Stimulated activated naive B cell treated with anti-CD40 and anti-IgM and Interleukin-4, amounts not matched to agents 10 μg/mL and 1 μg/mL and 100 μg/mL, for 72 hours (primary cell): ENCODE data around the gene CLK2.

Experiments
- ATAC-seq, 2 donors: fragments of 150-1000 bp; cut with Tn5 transposase; replicated peaks; 2 replicates each; pipeline ENCODE4 v1.10.0; 2021; ENCODE audit warnings: moderate library complexity in 1 of 2
- DNase-seq: peaks from one replicate; pipeline ENCODE4 v3.0.0; 2021
- H3K27ac Mint-ChIP-seq: one replicate; pipeline ENCODE4 v1.8.0; 2022; ENCODE audit warnings: mild to moderate bottlenecking, mixed read lengths
- H3K27me3 Mint-ChIP-seq, 2 donors: one replicate each; pipeline ENCODE4 v1.8.0; 2022; ENCODE audit warnings: mixed read lengths in 2 of 2
- H3K36me3 Mint-ChIP-seq, 2 donors: one replicate each; pipeline ENCODE4 v1.8.0; 2022; ENCODE audit warnings: mixed read lengths in 2 of 2, mild to moderate bottlenecking in 1 of 2
- H3K4me1 Mint-ChIP-seq, 2 donors: one replicate each; pipeline ENCODE4 v1.8.0; 2022; ENCODE audit warnings: mixed read lengths in 2 of 2, mild to moderate bottlenecking in 1 of 2
- H3K4me3 Mint-ChIP-seq, 2 donors: one replicate each; pipeline ENCODE4 v1.8.0; 2022; ENCODE audit warnings: mild to moderate bottlenecking in 2 of 2, mixed read lengths in 2 of 2, moderate library complexity in 1 of 2
- H3K9me3 Mint-ChIP-seq, 2 donors: one replicate each; pipeline ENCODE4 v1.8.0; 2022; ENCODE audit warnings: mixed read lengths in 2 of 2, mild to moderate bottlenecking in 1 of 2

CLK2 gene

GRCh38 chr1:155266553-155266952, 6.8 kb downstream of the CLK2 start:
- peak overlapping the region; percentile 3 for H3K27ac Mint-ChIP-seq
- no peak for ATAC-seq
- H3K4me3 Mint-ChIP-seq = no peak overlapping the region
- H3K27me3 Mint-ChIP-seq = no peaks in the 10 kb centered on the region
- H3K9me3 Mint-ChIP-seq = no peaks in the 10 kb centered on the region
- H3K36me3 Mint-ChIP-seq = peaks cover 64 to 75% of the 10 kb centered on the region in 2 donors
- peaks cover 18 to 45% of the 10 kb centered on the region in 2 donors for H3K4me1 Mint-ChIP-seq
- no peak for DNase-seq

DNA sequence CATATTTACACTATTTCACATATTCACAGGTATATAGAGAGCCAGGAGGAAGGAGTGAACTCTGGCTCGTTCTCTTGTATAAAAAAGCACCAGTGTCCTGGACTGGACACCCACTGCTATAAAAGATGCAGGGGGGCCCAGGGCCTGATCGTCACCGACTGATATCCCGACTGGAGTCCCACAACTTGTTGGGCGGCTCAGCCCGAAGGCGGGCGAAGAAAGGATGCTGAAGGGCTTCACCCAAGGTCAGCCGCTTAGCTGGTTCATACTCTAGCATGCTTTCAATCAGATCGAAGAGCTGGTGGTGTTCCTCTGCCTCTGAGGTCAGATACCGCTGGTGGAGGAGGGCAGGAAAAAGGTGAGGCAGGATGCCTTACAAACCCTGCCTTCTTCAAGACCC, 10.2 kb downstream of the CLK2 start:
- no peak overlapping the region for H3K4me3 Mint-ChIP-seq
- ATAC-seq (no peak), DNase-seq (no peak)
- peak overlapping the region; percentile 98 for H3K27ac Mint-ChIP-seq
- H3K27me3 Mint-ChIP-seq = no peaks in the 10 kb centered on the region
- peaks cover 25 to 52% of the 10 kb centered on the region in 2 donors for H3K4me1 Mint-ChIP-seq
- H3K36me3 Mint-ChIP-seq = peaks cover 63 to 68% of the 10 kb centered on the region in 2 donors
- H3K9me3 Mint-ChIP-seq = no peaks in the 10 kb centered on the region

GRCh38 chr1:155261852-155262673, 11.2 kb downstream of the CLK2 start, which contains the start of gene SCAMP3:
Gene SCAMP3 (minus strand): TSS chr1:155262360. CDS start chr1:155262151, 209 bp downstream.
- Mint-ChIP-seq H3K36me3 (peaks cover 62 to 67% of the 10 kb centered on the region in 2 donors), H3K9me3 (no peaks in the 10 kb centered on the region), H3K4me1 (peaks cover 26 to 58% of the 10 kb centered on the region in 2 donors), H3K4me3 (peak within 1 kb of the TSS; percentile 97), H3K27me3 (no peaks in the 10 kb centered on the region), H3K27ac (peak within 1 kb of the TSS; percentile 98)
- DNase-seq (peak; percentile 91), ATAC-seq (peak; percentile 97)

DNA sequence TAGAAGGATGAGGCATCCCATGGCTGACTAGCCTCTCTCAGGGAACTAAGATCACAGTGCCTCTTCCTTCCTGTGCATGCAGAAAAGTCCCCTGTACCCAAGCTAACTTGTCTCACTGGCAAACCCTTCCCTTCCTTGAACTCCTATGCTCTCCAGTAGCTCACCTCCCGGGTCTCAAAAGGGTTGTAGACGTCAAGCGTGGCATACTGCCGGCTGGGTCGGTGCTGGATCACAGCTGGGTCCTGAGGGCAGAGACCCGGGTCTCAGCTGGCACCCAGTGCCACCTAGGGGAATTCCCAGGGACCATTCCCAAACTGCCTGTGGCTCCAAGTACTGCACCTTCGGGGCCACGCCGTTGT, 11.8 kb downstream of the CLK2 start:
- Mint-ChIP-seq H3K9me3 (no peaks in the 10 kb centered on the region), H3K4me3 (peak overlapping the region; percentile 97), H3K36me3 (peaks cover 61 to 69% of the 10 kb centered on the region in 2 donors), H3K27me3 (no peaks in the 10 kb centered on the region), H3K4me1 (peaks cover 32 to 62% of the 10 kb centered on the region in 2 donors), H3K27ac (peak overlapping the region; percentile 98)
- DNase-seq (no peak), ATAC-seq (peak; percentile 28 to 53)

DNA sequence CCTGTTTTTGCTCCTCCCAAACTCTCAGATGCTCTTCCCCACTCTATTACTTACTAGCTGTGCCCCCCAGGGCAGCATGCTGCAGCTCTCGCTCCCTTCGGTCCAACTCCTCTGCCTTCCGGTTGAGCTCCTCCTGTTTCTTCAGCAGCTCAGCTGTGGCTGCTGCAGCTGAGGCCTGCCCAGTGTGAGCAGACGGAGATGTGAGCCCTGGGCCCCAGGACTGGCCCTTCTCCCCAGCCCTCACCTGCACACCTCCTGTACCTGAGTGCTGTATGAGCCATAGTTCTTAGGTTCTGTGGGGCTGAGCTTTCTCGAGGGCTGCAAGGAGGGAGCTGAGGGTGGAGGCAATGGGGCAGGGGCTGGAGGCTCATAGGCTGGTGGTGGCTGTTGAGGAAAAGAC, 13.0 kb downstream of the CLK2 start:
- ATAC-seq (no peak), DNase-seq (no peak)
- peaks cover 52 to 69% of the 10 kb centered on the region in 2 donors for H3K36me3 Mint-ChIP-seq
- peak overlapping the region; percentile 4 for H3K27ac Mint-ChIP-seq
- H3K4me3 Mint-ChIP-seq = peak overlapping the region in 1 of 2 donors; percentile 97
- H3K27me3 Mint-ChIP-seq = no peaks in the 10 kb centered on the region
- H3K4me1 Mint-ChIP-seq = peaks cover 42 to 69% of the 10 kb centered on the region in 2 donors
- H3K9me3 Mint-ChIP-seq = no peaks in the 10 kb centered on the region

GRCh38 chr1:155256058-155256852, 17.0 kb downstream of the CLK2 start:
- Mint-ChIP-seq H3K27ac (peak overlapping the region; percentile 78), H3K4me3 (peak overlapping the region; percentile 87 to 95), H3K27me3 (no peaks in the 10 kb centered on the region), H3K36me3 (peaks cover 23 to 44% of the 10 kb centered on the region in 2 donors), H3K4me1 (peaks cover 42 to 57% of the 10 kb centered on the region in 2 donors), H3K9me3 (no peaks in the 10 kb centered on the region)
- no peak for ATAC-seq
- DNase-seq = no peak

- ATAC-seq (peak; percentile 70 to 76), DNase-seq (peak; percentile 69)
- Mint-ChIP-seq H3K27ac (peak within 1 kb of the TSS; percentile 87), H3K4me3 (peak within 1 kb of the TSS; percentile 87 to 95), H3K9me3 (no peaks in the 10 kb centered on the region), H3K4me1 (peaks cover 42 to 55% of the 10 kb centered on the region in 2 donors), H3K27me3 (no peaks in the 10 kb centered on the region), H3K36me3 (peaks cover 18 to 40% of the 10 kb centered on the region in 2 donors)
These were observed 17.9 kb downstream of the CLK2 start, which contains the start of gene ENTREP3 for GRCh38 chr1:155255243-155256007. Gene ENTREP3 (minus strand): TSS chr1:155255483. CDS start chr1:155254877, 606 bp downstream.

- ATAC-seq (peak; percentile 1 to 10), DNase-seq (no peak)
- H3K36me3 Mint-ChIP-seq = peaks cover 13 to 34% of the 10 kb centered on the region in 2 donors
- peak overlapping the region; percentile 87 for H3K27ac Mint-ChIP-seq
- peak overlapping the region; percentile 87 to 95 for H3K4me3 Mint-ChIP-seq
- H3K9me3 Mint-ChIP-seq = no peaks in the 10 kb centered on the region
- H3K27me3 Mint-ChIP-seq = no peaks in the 10 kb centered on the region
- H3K4me1 Mint-ChIP-seq = peaks cover 40 to 55% of the 10 kb centered on the region in 2 donors
These were observed 18.5 kb downstream of the CLK2 start for GRCh38 chr1:155254714-155255242.

DNA sequence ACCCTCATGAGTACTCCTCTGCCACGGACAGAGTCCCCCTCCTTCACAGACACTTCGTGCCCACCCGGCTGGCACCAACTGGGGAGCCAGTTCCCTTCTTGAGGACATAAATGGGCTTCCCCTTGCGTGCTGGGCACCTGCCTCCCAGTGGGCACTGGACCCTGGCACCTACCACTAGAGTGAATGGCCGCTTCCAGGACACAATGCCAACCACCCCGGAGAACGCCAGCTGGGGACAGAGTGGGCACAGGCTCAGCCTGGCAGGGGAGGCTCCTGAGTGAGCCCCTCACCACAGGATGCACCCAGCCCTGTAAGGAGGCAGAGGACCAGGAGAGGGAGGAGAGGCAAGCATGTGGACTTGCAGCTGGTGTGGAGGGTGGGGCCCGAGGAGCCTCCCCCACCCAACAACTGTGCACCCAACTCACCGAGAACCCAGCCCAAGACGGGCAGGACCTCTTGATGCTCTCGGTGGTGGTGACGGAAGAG, 19.0 kb downstream of the CLK2 start:
- Mint-ChIP-seq H3K9me3 (no peaks in the 10 kb centered on the region), H3K27me3 (no peaks in the 10 kb centered on the region), H3K36me3 (peaks cover 13 to 34% of the 10 kb centered on the region in 2 donors), H3K4me1 (peaks cover 40 to 55% of the 10 kb centered on the region in 2 donors), H3K4me3 (peak overlapping the region; percentile 87 to 95), H3K27ac (peak overlapping the region; percentile 87)
- ATAC-seq = no peak
- DNase-seq = no peak

GRCh38 chr1:155253797-155254196, 19.5 kb downstream of the CLK2 start:
- H3K27ac Mint-ChIP-seq = peak overlapping the region; percentile 87
- H3K27me3 Mint-ChIP-seq = no peaks in the 10 kb centered on the region

GRCh38 chr1:155253208-155253607, 20.1 kb downstream of the CLK2 start:
- no peak overlapping the region for H3K27ac Mint-ChIP-seq
- no peaks in the 10 kb centered on the region for H3K9me3 Mint-ChIP-seq
- H3K4me1 Mint-ChIP-seq = peaks cover 40 to 55% of the 10 kb centered on the region in 2 donors
- H3K36me3 Mint-ChIP-seq = peaks cover 11 to 30% of the 10 kb centered on the region in 2 donors
- no peak for DNase-seq
- no peaks in the 10 kb centered on the region for H3K27me3 Mint-ChIP-seq
- peak overlapping the region; percentile 11 to 95 for H3K4me3 Mint-ChIP-seq
- no peak for ATAC-seq

More at GRCh38 chr1:155253797-155254196, 19.5 kb downstream of the CLK2 start:
- ATAC-seq = no peak
- Mint-ChIP-seq H3K9me3 (no peaks in the 10 kb centered on the region), H3K4me3 (peak overlapping the region; percentile 87 to 95), H3K4me1 (peaks cover 40 to 55% of the 10 kb centered on the region in 2 donors), H3K36me3 (peaks cover 13 to 34% of the 10 kb centered on the region in 2 donors)
- no peak for DNase-seq

GRCh38 chr1:155251566-155251965, 21.7 kb downstream of the CLK2 start:
- no peak overlapping the region for H3K4me3 Mint-ChIP-seq
- DNase-seq (no peak), ATAC-seq (no peak)
- no peaks in the 10 kb centered on the region for H3K9me3 Mint-ChIP-seq
- H3K27me3 Mint-ChIP-seq = no peaks in the 10 kb centered on the region
- peaks cover 35 to 44% of the 10 kb centered on the region in 2 donors for H3K4me1 Mint-ChIP-seq
- peaks cover 3 to 24% of the 10 kb centered on the region in 2 donors for H3K36me3 Mint-ChIP-seq
- H3K27ac Mint-ChIP-seq = no peak overlapping the region
